ENCODE data around the gene ARHGEF28. TPM values are rescaled to one million over a fixed set of nuclear protein-coding genes. Genes with fewer than 3 reads are reported as not detected.

The ARHGEF28 gene
- polyA plus RNA-seq, 1 donor from 2014 or later: not detected

DNA sequence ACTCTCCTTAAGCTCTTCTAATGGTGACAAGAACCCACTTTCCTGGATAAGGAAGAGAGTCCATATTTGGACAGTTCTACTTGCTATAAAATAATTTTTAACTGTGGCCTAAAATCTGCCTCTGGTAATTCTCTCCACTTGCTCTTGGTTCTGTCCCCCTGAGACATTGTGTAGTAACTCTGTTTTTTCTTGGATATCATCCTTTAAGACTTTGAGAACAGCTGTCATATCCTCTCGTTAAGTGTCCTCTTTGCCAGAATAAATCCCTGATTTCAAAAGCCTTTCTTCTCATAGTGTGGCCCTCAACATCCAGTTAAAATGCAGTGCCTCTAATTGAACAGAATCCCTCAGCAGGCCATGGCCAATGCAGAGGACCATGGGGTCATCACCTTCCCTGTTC is 101.5 kb downstream of the ARHGEF28 start:
- no peaks in the 10 kb centered on the region for H3K79me2 ChIP-seq (replicated peaks; ENCODE audit: insufficient read depth, low read length)

DNA sequence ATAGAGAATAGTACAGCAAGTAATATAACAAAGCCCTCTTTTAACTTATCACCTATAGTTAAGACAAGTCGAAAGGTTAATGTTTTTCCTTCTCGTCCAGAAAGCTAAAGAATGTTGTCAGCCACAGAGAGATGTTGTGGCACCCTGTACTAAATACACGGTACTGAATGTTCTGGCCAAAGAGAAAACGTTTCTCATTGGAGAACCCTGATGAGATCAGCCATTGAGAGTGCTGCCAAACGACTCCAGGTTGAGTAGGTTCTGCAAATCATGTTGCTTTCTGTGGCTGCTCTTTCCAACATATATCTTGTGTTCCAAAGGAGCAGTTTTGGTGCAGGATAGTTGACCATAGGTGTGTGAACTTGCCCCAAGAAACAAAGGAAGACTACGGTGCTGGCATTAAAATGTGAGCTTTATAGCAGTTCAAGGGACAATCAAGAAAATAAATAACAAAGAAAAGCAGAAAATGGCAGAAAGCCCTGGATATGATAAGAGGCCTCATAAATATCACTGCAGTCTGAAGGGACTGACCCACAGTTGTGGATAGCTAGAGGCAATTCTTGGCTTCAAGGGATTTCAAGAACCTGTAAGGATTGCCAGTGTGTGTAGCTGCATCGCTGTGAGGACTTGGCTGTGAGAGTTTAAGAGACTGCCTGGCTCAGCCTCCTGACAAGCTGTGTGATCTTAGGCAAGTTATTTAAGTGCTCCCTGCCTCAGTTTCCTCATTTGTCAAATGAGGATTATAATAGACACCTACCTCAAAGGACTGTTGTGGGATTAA is 102.7 kb downstream of the ARHGEF28 start:
- Histone ChIP-seq H3K27ac (ENCODE audit: low read length) (no peak overlapping the region), H3K9me2 (ENCODE audit: insufficient read depth, low read length) (no peaks in the 10 kb centered on the region), H3K79me2 (replicated peaks; ENCODE audit: insufficient read depth, low read length) (no peaks in the 10 kb centered on the region), H3K36me3 (ENCODE audit: insufficient read depth, low read length) (no peaks in the 10 kb centered on the region), H3K4me2 (ENCODE audit: low read length) (no peak overlapping the region), H3F3A (ENCODE audit: insufficient read depth, low read length, poor library complexity, severe bottlenecking) (no peaks in the 10 kb centered on the region), H3K9ac (ENCODE audit: low read length) (no peak overlapping the region), H4K20me1 (ENCODE audit: insufficient read depth) (no peaks in the 10 kb centered on the region), H2AFZ (ENCODE audit: low read depth, low read length) (no peak overlapping the region), H3K4me3 (ENCODE audit: low read length) (no peak overlapping the region), H3K27me3 (ENCODE audit: insufficient read depth, low read depth, low read length) (no peaks in the 10 kb centered on the region), H3K9me3 (ENCODE audit: low read length) (no peaks in the 10 kb centered on the region)
- no peak for TF ChIP-seq RAD21 (conservative IDR thresholded peaks at IDR 0.05)
- TF ChIP-seq POLR2AphosphoS5 (IDR thresholded peaks at IDR 0.05): no peak
- TF ChIP-seq EP300 (conservative IDR thresholded peaks at IDR 0.05; ENCODE audit: poor library complexity, severe bottlenecking): no peak
- TF ChIP-seq EZH2 (IDR thresholded peaks at IDR 0.05; ENCODE audit: borderline replicate concordance, insufficient read depth, low read length, poor library complexity, severe bottlenecking): no peak
- TF ChIP-seq, protein P1, sequence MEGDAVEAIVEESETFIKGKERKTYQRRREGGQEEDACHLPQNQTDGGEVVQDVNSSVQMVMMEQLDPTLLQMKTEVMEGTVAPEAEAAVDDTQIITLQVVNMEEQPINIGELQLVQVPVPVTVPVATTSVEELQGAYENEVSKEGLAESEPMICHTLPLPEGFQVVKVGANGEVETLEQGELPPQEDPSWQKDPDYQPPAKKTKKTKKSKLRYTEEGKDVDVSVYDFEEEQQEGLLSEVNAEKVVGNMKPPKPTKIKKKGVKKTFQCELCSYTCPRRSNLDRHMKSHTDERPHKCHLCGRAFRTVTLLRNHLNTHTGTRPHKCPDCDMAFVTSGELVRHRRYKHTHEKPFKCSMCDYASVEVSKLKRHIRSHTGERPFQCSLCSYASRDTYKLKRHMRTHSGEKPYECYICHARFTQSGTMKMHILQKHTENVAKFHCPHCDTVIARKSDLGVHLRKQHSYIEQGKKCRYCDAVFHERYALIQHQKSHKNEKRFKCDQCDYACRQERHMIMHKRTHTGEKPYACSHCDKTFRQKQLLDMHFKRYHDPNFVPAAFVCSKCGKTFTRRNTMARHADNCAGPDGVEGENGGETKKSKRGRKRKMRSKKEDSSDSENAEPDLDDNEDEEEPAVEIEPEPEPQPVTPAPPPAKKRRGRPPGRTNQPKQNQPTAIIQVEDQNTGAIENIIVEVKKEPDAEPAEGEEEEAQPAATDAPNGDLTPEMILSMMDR (IDR thresholded peaks at IDR 0.05; ENCODE audit: poor library complexity, severe bottlenecking): no peak
- no peak for TF ChIP-seq MXI1 (conservative IDR thresholded peaks at IDR 0.05; ENCODE audit: poor library complexity, severe bottlenecking)
- no peak for TF ChIP-seq TAF1 (IDR thresholded peaks at IDR 0.05; ENCODE audit: low read depth)
- TF ChIP-seq, protein P2, sequence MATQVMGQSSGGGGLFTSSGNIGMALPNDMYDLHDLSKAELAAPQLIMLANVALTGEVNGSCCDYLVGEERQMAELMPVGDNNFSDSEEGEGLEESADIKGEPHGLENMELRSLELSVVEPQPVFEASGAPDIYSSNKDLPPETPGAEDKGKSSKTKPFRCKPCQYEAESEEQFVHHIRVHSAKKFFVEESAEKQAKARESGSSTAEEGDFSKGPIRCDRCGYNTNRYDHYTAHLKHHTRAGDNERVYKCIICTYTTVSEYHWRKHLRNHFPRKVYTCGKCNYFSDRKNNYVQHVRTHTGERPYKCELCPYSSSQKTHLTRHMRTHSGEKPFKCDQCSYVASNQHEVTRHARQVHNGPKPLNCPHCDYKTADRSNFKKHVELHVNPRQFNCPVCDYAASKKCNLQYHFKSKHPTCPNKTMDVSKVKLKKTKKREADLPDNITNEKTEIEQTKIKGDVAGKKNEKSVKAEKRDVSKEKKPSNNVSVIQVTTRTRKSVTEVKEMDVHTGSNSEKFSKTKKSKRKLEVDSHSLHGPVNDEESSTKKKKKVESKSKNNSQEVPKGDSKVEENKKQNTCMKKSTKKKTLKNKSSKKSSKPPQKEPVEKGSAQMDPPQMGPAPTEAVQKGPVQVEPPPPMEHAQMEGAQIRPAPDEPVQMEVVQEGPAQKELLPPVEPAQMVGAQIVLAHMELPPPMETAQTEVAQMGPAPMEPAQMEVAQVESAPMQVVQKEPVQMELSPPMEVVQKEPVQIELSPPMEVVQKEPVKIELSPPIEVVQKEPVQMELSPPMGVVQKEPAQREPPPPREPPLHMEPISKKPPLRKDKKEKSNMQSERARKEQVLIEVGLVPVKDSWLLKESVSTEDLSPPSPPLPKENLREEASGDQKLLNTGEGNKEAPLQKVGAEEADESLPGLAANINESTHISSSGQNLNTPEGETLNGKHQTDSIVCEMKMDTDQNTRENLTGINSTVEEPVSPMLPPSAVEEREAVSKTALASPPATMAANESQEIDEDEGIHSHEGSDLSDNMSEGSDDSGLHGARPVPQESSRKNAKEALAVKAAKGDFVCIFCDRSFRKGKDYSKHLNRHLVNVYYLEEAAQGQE (IDR thresholded peaks at IDR 0.05; ENCODE audit: borderline replicate concordance): no peak

More for the DNA sequence above, 101.5 kb downstream of the ARHGEF28 start:
- H3K4me3 ChIP-seq (ENCODE audit: low read length): no peak overlapping the region
- H2AFZ ChIP-seq (ENCODE audit: low read depth, low read length): no peak overlapping the region
- H3K27ac ChIP-seq (ENCODE audit: low read length): no peak overlapping the region
- no peaks in the 10 kb centered on the region for H3K36me3 ChIP-seq (ENCODE audit: insufficient read depth, low read length)
- TF ChIP-seq RAD21 (conservative IDR thresholded peaks at IDR 0.05): no peak
- H3K4me2 ChIP-seq (ENCODE audit: low read length): no peak overlapping the region
- no peak overlapping the region for H3K9ac ChIP-seq (ENCODE audit: low read length)
- H3K9me2 ChIP-seq (ENCODE audit: insufficient read depth, low read length): no peaks in the 10 kb centered on the region
- H4K20me1 ChIP-seq (ENCODE audit: insufficient read depth): no peaks in the 10 kb centered on the region
- no peaks in the 10 kb centered on the region for H3F3A ChIP-seq (ENCODE audit: insufficient read depth, low read length, poor library complexity, severe bottlenecking)
- no peaks in the 10 kb centered on the region for H3K9me3 ChIP-seq (ENCODE audit: low read length)
- H3K27me3 ChIP-seq (ENCODE audit: insufficient read depth, low read depth, low read length): no peaks in the 10 kb centered on the region

Data from neural cell (in vitro differentiated cells).